Activated T-cell treated with anti-CD3 and anti-CD28 coated beads, Interleukin-2, amount 50 U/mL, for 24 hours (primary cell): ENCODE results near the gene MEIS3.
A peak's percentile ranks its signal among the peaks of the same experiment; 100 is the strongest.
"Not testable (repeated sequence)": the region's sequence is repeated elsewhere in the genome, so short reads cannot be mapped to it uniquely, and the experiment has no call there.

ENCODE experiments used
- DNase-seq: peaks from one replicate; pipeline ENCODE4 v3.0.0-alpha.2; 2020
- H3K27ac Mint-ChIP-seq: 2 replicates; pipeline ENCODE4 v1.8.0; 2020; ENCODE audit warnings: mild to moderate bottlenecking, mixed read lengths
- H3K27me3 Mint-ChIP-seq: 2 replicates; pipeline ENCODE4 v1.8.0; 2020; ENCODE audit warnings: mixed read lengths
- H3K36me3 Mint-ChIP-seq: 2 replicates; pipeline ENCODE4 v1.8.0; 2020; ENCODE audit warnings: low read depth, mixed read lengths
- H3K4me1 Mint-ChIP-seq: 2 replicates; pipeline ENCODE4 v1.8.0; 2020; ENCODE audit warnings: low read depth, mixed read lengths
- H3K4me3 Mint-ChIP-seq: 2 replicates; pipeline ENCODE4 v1.8.0; 2020; ENCODE audit warnings: mild to moderate bottlenecking, moderate library complexity, mixed read lengths
- H3K9me3 Mint-ChIP-seq: 2 replicates; pipeline ENCODE4 v1.8.0; 2020; ENCODE audit warnings: mixed read lengths

The MEIS3 gene

GRCh38 chr19:47414469-47414868, 4.9 kb downstream of the MEIS3 start:
- H3K4me3 Mint-ChIP-seq, result no peak overlapping the region
- H3K36me3 Mint-ChIP-seq, result no peaks in the 10 kb centered on the region
- peaks cover 58% of the 10 kb centered on the region for H3K27me3 Mint-ChIP-seq
- H3K9me3 Mint-ChIP-seq, result no peaks in the 10 kb centered on the region
- no peak overlapping the region for H3K27ac Mint-ChIP-seq
- DNase-seq, result no peak
- peaks cover 13% of the 10 kb centered on the region for H3K4me1 Mint-ChIP-seq

- Mint-ChIP-seq H3K9me3 (no peaks in the 10 kb centered on the region), H3K4me1 (peaks cover 13% of the 10 kb centered on the region), H3K27ac (no peak overlapping the region), H3K36me3 (no peaks in the 10 kb centered on the region), H3K27me3 (peaks cover 61% of the 10 kb centered on the region), H3K4me3 (no peak overlapping the region)
- no peak for DNase-seq
These were observed 5.4 kb downstream of the MEIS3 start for GRCh38 chr19:47413941-47414340.

GRCh38 chr19:47411696-47412095, 7.6 kb downstream of the MEIS3 start:
- not testable (repeated sequence) for H3K27ac Mint-ChIP-seq, DNase-seq, H3K4me3 Mint-ChIP-seq, H3K9me3 Mint-ChIP-seq, H3K36me3 Mint-ChIP-seq, H3K4me1 Mint-ChIP-seq
- H3K27me3 Mint-ChIP-seq, result peaks cover 60% of the 10 kb centered on the region

GRCh38 chr19:47411101-47411500, 8.2 kb downstream of the MEIS3 start:
- no peak for DNase-seq
- no peaks in the 10 kb centered on the region for H3K36me3 Mint-ChIP-seq
- peaks cover 60% of the 10 kb centered on the region for H3K27me3 Mint-ChIP-seq
- H3K27ac Mint-ChIP-seq, result no peak overlapping the region
- no peaks in the 10 kb centered on the region for H3K4me1 Mint-ChIP-seq
- no peaks in the 10 kb centered on the region for H3K9me3 Mint-ChIP-seq
- H3K4me3 Mint-ChIP-seq, result no peak overlapping the region

- DNase-seq, result no peak
- Mint-ChIP-seq H3K36me3 (no peaks in the 10 kb centered on the region), H3K4me3 (no peak overlapping the region), H3K4me1 (no peaks in the 10 kb centered on the region), H3K27ac (no peak overlapping the region), H3K9me3 (no peaks in the 10 kb centered on the region), H3K27me3 (peaks cover 65% of the 10 kb centered on the region)
These were observed 11.0 kb downstream of the MEIS3 start for GRCh38 chr19:47408156-47408938.

GRCh38 chr19:47407417-47407774, 11.9 kb downstream of the MEIS3 start:
- Mint-ChIP-seq H3K27me3 (peaks cover 70% of the 10 kb centered on the region), H3K27ac (no peak overlapping the region), H3K36me3 (no peaks in the 10 kb centered on the region), H3K4me1 (no peaks in the 10 kb centered on the region), H3K4me3 (no peak overlapping the region), H3K9me3 (no peaks in the 10 kb centered on the region)
- DNase-seq, result no peak

GRCh38 chr19:47406711-47407416, 12.5 kb downstream of the MEIS3 start:
- no peak overlapping the region for H3K27ac Mint-ChIP-seq
- no peaks in the 10 kb centered on the region for H3K36me3 Mint-ChIP-seq
- no peak overlapping the region for H3K4me3 Mint-ChIP-seq
- peaks cover 70% of the 10 kb centered on the region for H3K27me3 Mint-ChIP-seq
- no peaks in the 10 kb centered on the region for H3K9me3 Mint-ChIP-seq
- no peaks in the 10 kb centered on the region for H3K4me1 Mint-ChIP-seq
- DNase-seq, result no peak

GRCh38 chr19:47405854-47406417, 13.4 kb downstream of the MEIS3 start:
- Mint-ChIP-seq H3K27me3 (peaks cover 73% of the 10 kb centered on the region), H3K27ac (no peak overlapping the region), H3K9me3 (no peaks in the 10 kb centered on the region), H3K4me3 (no peak overlapping the region), H3K36me3 (no peaks in the 10 kb centered on the region), H3K4me1 (no peaks in the 10 kb centered on the region)
- DNase-seq, result no peak

GRCh38 chr19:47405197-47405550, 14.2 kb downstream of the MEIS3 start:
- H3K4me1 Mint-ChIP-seq, result no peaks in the 10 kb centered on the region
- no peak overlapping the region for H3K4me3 Mint-ChIP-seq
- no peak overlapping the region for H3K27ac Mint-ChIP-seq
- H3K27me3 Mint-ChIP-seq, result peaks cover 73% of the 10 kb centered on the region
- no peaks in the 10 kb centered on the region for H3K36me3 Mint-ChIP-seq
- no peaks in the 10 kb centered on the region for H3K9me3 Mint-ChIP-seq
- DNase-seq, result no peak

GRCh38 chr19:47404334-47405196, 14.8 kb downstream of the MEIS3 start:
- Mint-ChIP-seq H3K36me3 (no peaks in the 10 kb centered on the region), H3K4me1 (no peaks in the 10 kb centered on the region), H3K4me3 (no peak overlapping the region), H3K9me3 (no peaks in the 10 kb centered on the region), H3K27me3 (peaks cover 73% of the 10 kb centered on the region), H3K27ac (no peak overlapping the region)
- DNase-seq, result no peak

- Mint-ChIP-seq H3K27me3 (peaks cover 65% of the 10 kb centered on the region), H3K27ac (no peak overlapping the region), H3K9me3 (no peaks in the 10 kb centered on the region), H3K36me3 (no peaks in the 10 kb centered on the region), H3K4me1 (no peaks in the 10 kb centered on the region), H3K4me3 (no peak overlapping the region)
- no peak for DNase-seq
These were observed 16.8 kb downstream of the MEIS3 start for GRCh38 chr19:47402504-47402903.

- H3K27me3 Mint-ChIP-seq, result peaks cover 33% of the 10 kb centered on the region
- no peak overlapping the region for H3K4me3 Mint-ChIP-seq
These were observed 20.4 kb downstream of the MEIS3 start for GRCh38 chr19:47398707-47399597.

GRCh38 chr19:47391510-47392223, 27.7 kb downstream of the MEIS3 start:
- peaks cover 4% of the 10 kb centered on the region for H3K4me1 Mint-ChIP-seq

More at GRCh38 chr19:47398707-47399597, 20.4 kb downstream of the MEIS3 start:
- Mint-ChIP-seq H3K4me1 (no peaks in the 10 kb centered on the region), H3K27ac (no peak overlapping the region), H3K9me3 (no peaks in the 10 kb centered on the region), H3K36me3 (no peaks in the 10 kb centered on the region)
- DNase-seq, result no peak

More at GRCh38 chr19:47391510-47392223, 27.7 kb downstream of the MEIS3 start:
- peaks cover 4% of the 10 kb centered on the region for H3K27me3 Mint-ChIP-seq
- no peak overlapping the region for H3K4me3 Mint-ChIP-seq
- no peak overlapping the region for H3K27ac Mint-ChIP-seq
- peak; percentile 85 for DNase-seq
- no peaks in the 10 kb centered on the region for H3K36me3 Mint-ChIP-seq
- H3K9me3 Mint-ChIP-seq, result no peaks in the 10 kb centered on the region
